Measurements from ENCODE around the gene RAB27B.

- no peak for TF ChIP-seq CTCF (IDR thresholded peaks at IDR 0.05)
- TF ChIP-seq EZH2phosphoT487 (IDR thresholded peaks at IDR 0.05) = no peak
Observed at GRCh38 chr18:54801374-54801773, 26.9 kb upstream of the RAB27B start.
